ENCODE measurements around the gene KRT39. TPM values are rescaled to one million over a fixed set of nuclear protein-coding genes. Genes with fewer than 3 reads are reported as not detected.

The KRT39 gene
- total and polyA plus RNA-seq, 2 of the 8 experiments (the other 6 are each of a cell fraction or from before 2014, with no cell fraction given): not detected

DNA sequence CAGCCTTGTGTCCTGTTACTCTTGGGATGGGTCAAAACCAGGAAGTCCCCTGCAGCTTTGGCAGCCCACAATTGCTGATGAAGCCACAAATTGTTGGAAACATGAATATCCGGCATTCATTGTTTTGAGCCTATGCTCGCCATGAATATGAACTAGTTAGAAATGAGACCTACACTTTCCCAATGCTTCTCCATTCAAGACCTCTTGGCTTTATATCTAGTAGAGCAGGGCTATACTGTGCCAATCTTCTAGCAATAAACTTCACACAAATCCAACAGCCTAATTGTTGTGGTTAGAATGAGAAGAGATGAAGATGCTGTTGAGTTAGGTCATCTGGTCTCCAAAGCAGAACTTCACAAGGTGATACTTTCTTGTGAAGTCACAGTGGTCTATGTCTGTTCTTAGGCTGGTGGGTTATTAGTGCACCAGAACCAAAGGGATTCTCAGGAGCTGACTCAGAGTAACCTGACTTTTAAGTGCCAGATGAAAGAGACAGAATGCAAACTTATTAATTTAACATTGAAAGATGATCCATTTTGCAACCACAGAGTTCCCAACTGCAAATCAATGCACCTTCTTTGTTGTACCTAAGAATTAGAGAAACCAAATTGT, 15.6 kb downstream of the KRT39 start (continued):
- TF ChIP-seq GABPA (IDR thresholded peaks at IDR 0.05; ENCODE audit: borderline replicate concordance, insufficient read depth, low read length) (no peak), RFX5 (IDR thresholded peaks at IDR 0.05; ENCODE audit: borderline replicate concordance, low read depth, low read length) (no peak), ASH2L (IDR thresholded peaks at IDR 0.05; ENCODE audit: low read length) (no peak), KDM5A (IDR thresholded peaks at IDR 0.05; ENCODE audit: low read length) (no peak), EP300 (IDR thresholded peaks at IDR 0.05; ENCODE audit: borderline replicate concordance in 1 of 2, low read depth in 2 of 2, low read length in 2 of 2) (no peak), CEBPB (IDR thresholded peaks at IDR 0.05; ENCODE audit: low read depth, low read length) (no peak), POLR2AphosphoS5 (IDR thresholded peaks at IDR 0.05; ENCODE audit: low read depth, low read length) (no peak), TAF1 (IDR thresholded peaks at IDR 0.05; ENCODE audit: low read depth, low read length) (no peak), CBX5 (IDR thresholded peaks at IDR 0.05; ENCODE audit: low read depth, low read length) (no peak), HDAC2 (IDR thresholded peaks at IDR 0.05; ENCODE audit: borderline replicate concordance in 1 of 2, low read depth in 2 of 2, low read length in 2 of 2) (no peak)
